Endothelial cell (in vitro differentiated cells): Measurements from ENCODE around the gene PANX2. TPM values are rescaled to one million over a fixed set of nuclear protein-coding genes. Genes with fewer than 3 reads are reported as not detected.
A peak's percentile ranks its signal among the peaks of the same experiment; 100 is the strongest.

ENCODE experiments used
- DNase-seq: peaks from one replicate; pipeline ENCODE4 v3.0.0; 2021; ENCODE audit warnings: low spot score
- H3K27ac Mint-ChIP-seq: one replicate; pipeline ENCODE4 v1.8.0; 2021; ENCODE audit warnings: mixed read lengths, inconsistent platforms; ENCODE audit not compliant: unreplicated experiment
- H3K27me3 Mint-ChIP-seq: one replicate; pipeline ENCODE4 v1.8.0; 2021; ENCODE audit warnings: mild to moderate bottlenecking, moderate library complexity, mixed read lengths, inconsistent platforms; ENCODE audit not compliant: unreplicated experiment
- H3K36me3 Mint-ChIP-seq: one replicate; pipeline ENCODE4 v1.8.0; 2021; ENCODE audit warnings: mild to moderate bottlenecking, low read depth, mixed read lengths, inconsistent platforms; ENCODE audit not compliant: unreplicated experiment
- H3K4me1 Mint-ChIP-seq: one replicate; pipeline ENCODE4 v1.8.0; 2021; ENCODE audit warnings: mild to moderate bottlenecking, mixed read lengths, inconsistent platforms; ENCODE audit not compliant: unreplicated experiment
- H3K4me3 Mint-ChIP-seq: one replicate; pipeline ENCODE4 v1.8.0; 2021; ENCODE audit warnings: mild to moderate bottlenecking, mixed read lengths, inconsistent platforms; ENCODE audit not compliant: unreplicated experiment
- H3K9me3 Mint-ChIP-seq: one replicate; pipeline ENCODE4 v1.8.0; 2021; ENCODE audit warnings: mixed read lengths, inconsistent platforms; ENCODE audit not compliant: unreplicated experiment
- total RNA-seq: library from RNA; stranded (reverse); fragmentation: NEBNext Ultra II Directional; extraction: Animal tissue kit (Norgen Biotek cat#: 25700); gene quantifications from one replicate; pipeline ENCODE4 v1.2.1, GENCODE V29; 2021; ENCODE audit not compliant: unreplicated experiment
- TF ChIP-seq, protein P1 (sequence below): fragments of 200-600 bp; sonication (generic); IDR thresholded peaks from one replicate; pipeline ENCODE4 v1.5.0; 2021; ENCODE audit warnings: antibody characterized with exemption; ENCODE audit not compliant: unreplicated experiment

Gene PANX2
- total RNA-seq, 1 donor from 2014 or later, result 0.87 TPM

GRCh38 chr22:50184902-50185374, 14.4 kb downstream of the PANX2 start:
- no peak overlapping the region for H3K4me3 Mint-ChIP-seq
- no peak overlapping the region for H3K27ac Mint-ChIP-seq
- no peak for DNase-seq
- TF ChIP-seq, protein P1, sequence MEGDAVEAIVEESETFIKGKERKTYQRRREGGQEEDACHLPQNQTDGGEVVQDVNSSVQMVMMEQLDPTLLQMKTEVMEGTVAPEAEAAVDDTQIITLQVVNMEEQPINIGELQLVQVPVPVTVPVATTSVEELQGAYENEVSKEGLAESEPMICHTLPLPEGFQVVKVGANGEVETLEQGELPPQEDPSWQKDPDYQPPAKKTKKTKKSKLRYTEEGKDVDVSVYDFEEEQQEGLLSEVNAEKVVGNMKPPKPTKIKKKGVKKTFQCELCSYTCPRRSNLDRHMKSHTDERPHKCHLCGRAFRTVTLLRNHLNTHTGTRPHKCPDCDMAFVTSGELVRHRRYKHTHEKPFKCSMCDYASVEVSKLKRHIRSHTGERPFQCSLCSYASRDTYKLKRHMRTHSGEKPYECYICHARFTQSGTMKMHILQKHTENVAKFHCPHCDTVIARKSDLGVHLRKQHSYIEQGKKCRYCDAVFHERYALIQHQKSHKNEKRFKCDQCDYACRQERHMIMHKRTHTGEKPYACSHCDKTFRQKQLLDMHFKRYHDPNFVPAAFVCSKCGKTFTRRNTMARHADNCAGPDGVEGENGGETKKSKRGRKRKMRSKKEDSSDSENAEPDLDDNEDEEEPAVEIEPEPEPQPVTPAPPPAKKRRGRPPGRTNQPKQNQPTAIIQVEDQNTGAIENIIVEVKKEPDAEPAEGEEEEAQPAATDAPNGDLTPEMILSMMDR, result no peak
- H3K9me3 Mint-ChIP-seq, result no peaks in the 10 kb centered on the region
- peaks cover 1% of the 10 kb centered on the region for H3K27me3 Mint-ChIP-seq
- peaks cover 3% of the 10 kb centered on the region for H3K4me1 Mint-ChIP-seq
- no peaks in the 10 kb centered on the region for H3K36me3 Mint-ChIP-seq

DNA sequence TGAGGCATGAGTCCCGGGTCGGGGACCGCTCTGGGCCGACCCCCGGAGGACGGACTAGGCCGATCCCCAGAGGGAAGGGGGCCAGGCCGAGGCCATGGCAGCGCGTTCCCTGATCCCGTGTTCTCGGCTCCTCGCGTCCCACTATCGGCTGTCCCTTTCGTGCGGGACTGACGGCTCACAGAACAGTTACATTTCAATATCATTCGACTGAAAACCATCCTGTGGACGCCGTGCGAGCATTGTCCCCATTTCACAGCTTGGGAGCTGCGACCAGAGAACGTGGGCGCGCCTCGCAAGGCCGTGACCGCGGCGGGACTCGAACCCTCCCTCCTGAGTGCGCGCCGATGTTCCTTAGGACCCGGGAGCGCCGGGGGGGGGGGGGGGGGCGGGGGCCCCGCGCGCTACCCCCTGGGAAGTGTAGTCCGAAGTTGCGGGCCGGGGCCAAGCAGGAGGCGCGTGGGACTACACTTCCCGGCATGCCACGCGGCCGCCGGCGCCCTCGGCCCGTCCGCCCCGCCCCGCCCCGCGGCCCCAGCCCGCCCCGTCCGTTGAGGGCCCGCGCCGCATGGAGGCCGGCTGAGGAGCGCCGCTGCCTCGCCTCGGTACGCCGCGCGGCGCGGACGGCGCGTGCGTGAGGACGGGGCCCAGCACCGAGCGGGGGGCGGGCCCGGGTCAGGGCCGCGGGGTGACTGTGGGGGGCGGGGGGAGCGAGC, 15.0 kb downstream of the PANX2 start, which contains the start of gene TRABD:
Gene TRABD, plus strand, starts transcription at position 539 of the 713 bp plus-strand sequence. CDS start 7,148 bp downstream, outside the sequence.
- H3K27me3 Mint-ChIP-seq, result peaks cover 1% of the 10 kb centered on the region
- peak; percentile 89 for DNase-seq
- no peaks in the 10 kb centered on the region for H3K36me3 Mint-ChIP-seq
- H3K4me1 Mint-ChIP-seq, result peaks cover 3% of the 10 kb centered on the region
- H3K27ac Mint-ChIP-seq, result no peak within 1 kb of the TSS
- no peaks in the 10 kb centered on the region for H3K9me3 Mint-ChIP-seq
- peak within 1 kb of the TSS; percentile 92 for H3K4me3 Mint-ChIP-seq
- TF ChIP-seq, protein P1, result no peak

- Mint-ChIP-seq H3K27ac (no peak overlapping the region), H3K36me3 (peaks cover under 1% of the 10 kb centered on the region), H3K4me3 (peak overlapping the region; percentile 92), H3K4me1 (peaks cover 3% of the 10 kb centered on the region), H3K27me3 (peaks cover 3% of the 10 kb centered on the region), H3K9me3 (no peaks in the 10 kb centered on the region)
- no peak for DNase-seq
- TF ChIP-seq, protein P1, result no peak
Observed at GRCh38 chr22:50186181-50186714, 15.7 kb downstream of the PANX2 start.

- Mint-ChIP-seq H3K27me3 (peaks cover 8% of the 10 kb centered on the region), H3K9me3 (no peaks in the 10 kb centered on the region), H3K36me3 (peaks cover 3% of the 10 kb centered on the region), H3K4me1 (peaks cover 3% of the 10 kb centered on the region), H3K4me3 (peak overlapping the region; percentile 92), H3K27ac (no peak overlapping the region)
- no peak for DNase-seq
- TF ChIP-seq, protein P1, result no peak
Observed at GRCh38 chr22:50186761-50187523, 16.4 kb downstream of the PANX2 start.
